C4-2B (cell line): ENCODE results near the gene RNF152.

Experiments used
- CTCF ChIP-seq: fragments of 450-650 bp; conservative IDR thresholded peaks from 2 replicates; pipeline ENCODE4 v1.5.1; 2017; ENCODE audit warnings: mild to moderate bottlenecking
- ZFX ChIP-seq: fragments of 450-650 bp; IDR thresholded peaks from 2 replicates; pipeline ENCODE4 v1.6.1; 2017

- no peak for TF ChIP-seq CTCF
- no peak for TF ChIP-seq ZFX
Observed at GRCh38 chr18:61841706-61842105, 51.1 kb downstream of the RNF152 start.
